H9 (cell line): ENCODE measurements around the gene SGCD. TPM values are rescaled to one million over a fixed set of nuclear protein-coding genes. Genes with fewer than 3 reads are reported as not detected.

Source experiments
- DNase-seq: peaks from one replicate; pipeline ENCODE4 v3.0.0-alpha.2; 2017
- H2AFZ ChIP-seq: one replicate; pipeline ENCODE4 v1.6.1; 2013; ENCODE audit warnings: mild to moderate bottlenecking, low read length, control low read depth, moderate library complexity
- H2AK5ac ChIP-seq: 2 replicates; pipeline ENCODE4 v1.6.1; 2013; ENCODE audit warnings: low read length, control low read depth, mixed read lengths; ENCODE audit not compliant: insufficient read length
- H2BK120ac ChIP-seq: one replicate; pipeline ENCODE4 v1.6.1; 2013; ENCODE audit warnings: low read depth, mild to moderate bottlenecking, low read length, control low read depth, inconsistent platforms; ENCODE audit not compliant: poor library complexity, severe bottlenecking
- H2BK12ac ChIP-seq: 2 replicates; pipeline ENCODE4 v1.6.1; 2013; ENCODE audit warnings: low read length, control low read depth, mixed read lengths, low read depth; ENCODE audit not compliant: insufficient read length
- H2BK15ac ChIP-seq: 2 replicates; pipeline ENCODE4 v1.6.1; 2013; ENCODE audit warnings: low read depth, low read length, control low read depth
- H2BK20ac ChIP-seq: one replicate; pipeline ENCODE4 v1.6.1; 2013; ENCODE audit warnings: low read depth, mild to moderate bottlenecking, low read length, control low read depth, inconsistent platforms; ENCODE audit not compliant: poor library complexity, severe bottlenecking
- H2BK5ac ChIP-seq: 2 replicates; pipeline ENCODE4 v1.6.1; 2013; ENCODE audit warnings: low read length, control low read depth, mixed read lengths; ENCODE audit not compliant: insufficient read length
- H3K14ac ChIP-seq: 2 replicates; pipeline ENCODE4 v1.6.1; 2013; ENCODE audit warnings: low read length, control low read depth; ENCODE audit not compliant: insufficient read depth
- H3K18ac ChIP-seq: 2 replicates; pipeline ENCODE4 v1.6.1; 2013; ENCODE audit warnings: low read depth, mild to moderate bottlenecking, mixed read lengths, low read length, control low read depth; ENCODE audit not compliant: insufficient read length
- H3K23ac ChIP-seq: 2 replicates; pipeline ENCODE4 v1.6.1; 2013; ENCODE audit warnings: low read length, control low read depth, mixed read lengths, low read depth; ENCODE audit not compliant: insufficient read length
- H3K23me2 ChIP-seq: 2 replicates; pipeline ENCODE4 v1.6.1; 2013; ENCODE audit warnings: low read depth, mild to moderate bottlenecking, mixed read lengths, low read length, control low read depth; ENCODE audit not compliant: insufficient read length, poor library complexity, severe bottlenecking
- H3K27ac ChIP-seq: 2 replicates; pipeline ENCODE4 v1.5.1; 2013; ENCODE audit warnings: low read length, control low read depth, mixed read lengths, low read depth; ENCODE audit not compliant: insufficient read length
- H3K27me3 ChIP-seq: 2 replicates; pipeline ENCODE4 v1.6.1; 2013; ENCODE audit warnings: low read length, control low read depth, inconsistent platforms; ENCODE audit not compliant: insufficient read depth
- H3K4ac ChIP-seq: 2 replicates; pipeline ENCODE4 v1.6.1; 2013; ENCODE audit warnings: low read depth, mild to moderate bottlenecking, control low read depth, inconsistent platforms, low read length, moderate library complexity
- H3K4me1 ChIP-seq: 2 replicates; pipeline ENCODE4 v1.6.1; 2013; ENCODE audit warnings: low read length, control low read depth, inconsistent platforms; ENCODE audit not compliant: insufficient read depth
- H3K4me2 ChIP-seq: 2 replicates; pipeline ENCODE4 v1.6.1; 2013; ENCODE audit warnings: low read length, control low read depth, mixed read lengths; ENCODE audit not compliant: insufficient read length, insufficient read depth
- H3K56ac ChIP-seq: 2 replicates; pipeline ENCODE4 v1.6.1; 2013; ENCODE audit warnings: low read depth, mild to moderate bottlenecking, mixed read lengths, low read length, control low read depth; ENCODE audit not compliant: insufficient read length
- H3K79me1 ChIP-seq: 2 replicates; pipeline ENCODE4 v1.6.1; 2013; ENCODE audit warnings: low read depth, mild to moderate bottlenecking, moderate library complexity, low read length, control low read depth, inconsistent platforms; ENCODE audit not compliant: insufficient read depth, poor library complexity, severe bottlenecking
- H3K79me2 ChIP-seq: 2 replicates; pipeline ENCODE4 v1.6.1; 2013; ENCODE audit warnings: low read length, control low read depth, inconsistent platforms; ENCODE audit not compliant: insufficient read depth
- H3K9ac ChIP-seq: 2 replicates; pipeline ENCODE4 v1.6.1; 2013; ENCODE audit warnings: low read length, control low read depth, mixed read lengths; ENCODE audit not compliant: insufficient read length; ENCODE audit errors: extremely low read depth
- H3K9me3 ChIP-seq: one replicate; pipeline ENCODE4 v1.6.1; 2013; ENCODE audit warnings: low read depth, low read length, inconsistent platforms; ENCODE audit not compliant: control insufficient read depth
- H3T11ph ChIP-seq: one replicate; pipeline ENCODE4 v1.6.1; 2013; ENCODE audit warnings: mild to moderate bottlenecking, low read length, control low read depth, inconsistent platforms
- H4K20me1 ChIP-seq: one replicate; pipeline ENCODE4 v1.6.1; 2013; ENCODE audit not compliant: control insufficient read depth, insufficient read length, insufficient read depth
- H4K5ac ChIP-seq: 2 replicates; pipeline ENCODE4 v1.6.1; 2013; ENCODE audit warnings: low read depth, mild to moderate bottlenecking, mixed read lengths, low read length, control low read depth; ENCODE audit not compliant: insufficient read length
- H4K8ac ChIP-seq: replicated peaks from 2 replicates; pipeline ENCODE4 v1.6.1; 2013; ENCODE audit warnings: low read length, control low read depth, mixed read lengths, low read depth; ENCODE audit not compliant: insufficient read length
- H4K91ac ChIP-seq: 2 replicates; pipeline ENCODE4 v1.6.1; 2013; ENCODE audit warnings: low read depth, mild to moderate bottlenecking, moderate library complexity, mixed read lengths, low read length, control low read depth; ENCODE audit not compliant: insufficient read length
- H3K27ac Mint-ChIP-seq, 3 experiments: 2 replicates in 2 of 3; 3 replicates in 1 of 3; pipeline ENCODE4 v1.8.0; 2020 to 2021; ENCODE audit warnings: mixed read lengths in 3 of 3, mild to moderate bottlenecking in 1 of 3, moderate library complexity in 1 of 3
- H3K27me3 Mint-ChIP-seq: 2 replicates; pipeline ENCODE4 v1.8.0; 2021; ENCODE audit warnings: low read depth, mild to moderate bottlenecking, moderate library complexity, mixed read lengths
- H3K36me3 Mint-ChIP-seq, 3 experiments: 2 replicates in 2 of 3; 3 replicates in 1 of 3; pipeline ENCODE4 v1.8.0; 2020 to 2021; ENCODE audit warnings: low read depth in 3 of 3, mixed read lengths in 3 of 3; ENCODE audit not compliant: insufficient read depth in 1 of 3
- H3K4me1 Mint-ChIP-seq, 2 experiments: 2 replicates each; pipeline ENCODE4 v1.8.0; 2020; ENCODE audit warnings: mixed read lengths in 2 of 2
- H3K4me3 Mint-ChIP-seq, 2 experiments: 2 replicates in 1 of 2; 3 replicates in 1 of 2; pipeline ENCODE4 v1.8.0; 2020 to 2021; ENCODE audit warnings: mild to moderate bottlenecking in 2 of 2, mixed read lengths in 2 of 2, moderate library complexity in 1 of 2
- H3K9me3 Mint-ChIP-seq, 2 experiments: 2 replicates in 1 of 2; 3 replicates in 1 of 2; pipeline ENCODE4 v1.8.0; 2020; ENCODE audit warnings: mild to moderate bottlenecking in 2 of 2, mixed read lengths in 2 of 2, moderate library complexity in 1 of 2
- total RNA-seq: library from RNA; stranded (reverse); gene quantifications from 2 replicates; pipeline ENCODE4 v1.2.1, GENCODE V29; 2021
- TF ChIP-seq, protein P1 (sequence below): fragments of 200-600 bp; sonication (generic); conservative IDR thresholded peaks from 3 replicates; pipeline ENCODE4 v1.8.0; 2021; ENCODE audit warnings: antibody characterized with exemption, mild to moderate bottlenecking

Gene SGCD
- total RNA-seq, 1 experiment from 2014 or later: 0.11 TPM

DNA sequence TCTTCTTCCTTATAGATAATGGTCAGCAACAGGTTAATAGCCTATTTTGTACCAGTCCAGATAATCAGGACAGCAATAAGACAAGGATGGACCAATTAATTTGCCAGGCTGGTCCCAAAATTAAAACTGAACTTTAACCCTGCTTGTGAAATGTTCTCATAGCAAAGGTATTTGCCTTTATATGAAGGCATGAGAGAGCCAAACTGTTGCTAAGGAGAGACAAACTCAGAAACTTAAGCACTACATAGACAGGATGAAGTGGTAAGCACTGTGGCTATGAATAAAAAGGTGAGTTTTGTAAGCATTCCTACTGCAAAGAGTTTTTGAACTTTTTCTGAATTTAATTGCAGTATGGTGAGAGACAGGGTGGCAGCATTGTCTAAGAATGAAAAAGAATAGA, 348.4 kb downstream of the SGCD start:
- DNase-seq: no peak

More for the DNA sequence above, 348.4 kb downstream of the SGCD start:
- TF ChIP-seq, protein P1, sequence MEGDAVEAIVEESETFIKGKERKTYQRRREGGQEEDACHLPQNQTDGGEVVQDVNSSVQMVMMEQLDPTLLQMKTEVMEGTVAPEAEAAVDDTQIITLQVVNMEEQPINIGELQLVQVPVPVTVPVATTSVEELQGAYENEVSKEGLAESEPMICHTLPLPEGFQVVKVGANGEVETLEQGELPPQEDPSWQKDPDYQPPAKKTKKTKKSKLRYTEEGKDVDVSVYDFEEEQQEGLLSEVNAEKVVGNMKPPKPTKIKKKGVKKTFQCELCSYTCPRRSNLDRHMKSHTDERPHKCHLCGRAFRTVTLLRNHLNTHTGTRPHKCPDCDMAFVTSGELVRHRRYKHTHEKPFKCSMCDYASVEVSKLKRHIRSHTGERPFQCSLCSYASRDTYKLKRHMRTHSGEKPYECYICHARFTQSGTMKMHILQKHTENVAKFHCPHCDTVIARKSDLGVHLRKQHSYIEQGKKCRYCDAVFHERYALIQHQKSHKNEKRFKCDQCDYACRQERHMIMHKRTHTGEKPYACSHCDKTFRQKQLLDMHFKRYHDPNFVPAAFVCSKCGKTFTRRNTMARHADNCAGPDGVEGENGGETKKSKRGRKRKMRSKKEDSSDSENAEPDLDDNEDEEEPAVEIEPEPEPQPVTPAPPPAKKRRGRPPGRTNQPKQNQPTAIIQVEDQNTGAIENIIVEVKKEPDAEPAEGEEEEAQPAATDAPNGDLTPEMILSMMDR: no peak
- H3K23ac ChIP-seq: no peak overlapping the region
- H3K4ac ChIP-seq: no peak overlapping the region
- H3K9me3 Mint-ChIP-seq: no peaks in the 10 kb centered on the region
- H2AFZ ChIP-seq: no peak overlapping the region
- peaks cover 2% of the 10 kb centered on the region; the same call in 1 of the 2 replicates for H3K4me1 ChIP-seq
- H3K14ac ChIP-seq: no peak overlapping the region
- no peak overlapping the region for H3K27ac Mint-ChIP-seq
- no peak overlapping the region for H2BK12ac ChIP-seq
- no peaks in the 10 kb centered on the region for H3K79me2 ChIP-seq
- no peaks in the 10 kb centered on the region for H3K27me3 ChIP-seq
- H3K27me3 Mint-ChIP-seq: no peaks in the 10 kb centered on the region
- no peaks in the 10 kb centered on the region for H3K79me1 ChIP-seq
- no peak overlapping the region for H4K91ac ChIP-seq
- H3T11ph ChIP-seq: no peak overlapping the region
- no peak overlapping the region for H2BK5ac ChIP-seq
- H3K4me1 Mint-ChIP-seq: peaks cover 17 to 20% of the 10 kb centered on the region in 2 experiments
- no peaks in the 10 kb centered on the region for H3K9me3 ChIP-seq
- no peak overlapping the region for H3K9ac ChIP-seq
- no peaks in the 10 kb centered on the region for H4K20me1 ChIP-seq
- H4K5ac ChIP-seq: no peak overlapping the region
- no peaks in the 10 kb centered on the region for H3K23me2 ChIP-seq
- no peak overlapping the region for H2BK120ac ChIP-seq
- H3K4me3 Mint-ChIP-seq: no peak overlapping the region
- no peak overlapping the region for H4K8ac ChIP-seq
- no peak overlapping the region for H3K18ac ChIP-seq
- H3K56ac ChIP-seq: no peak overlapping the region
- no peak overlapping the region for H3K27ac ChIP-seq
- H3K4me2 ChIP-seq: no peak overlapping the region
- no peaks in the 10 kb centered on the region for H3K36me3 Mint-ChIP-seq
- no peak overlapping the region for H2BK20ac ChIP-seq
- no peak overlapping the region for H2BK15ac ChIP-seq
- H2AK5ac ChIP-seq: no peak overlapping the region
